Kidney (tissue), 14 donors: ENCODE data around the gene RASL10B. TPM values are rescaled to one million over a fixed set of nuclear protein-coding genes. Genes with fewer than 3 reads are reported as not detected.

ENCODE experiments used
- DNase-seq, 5 donors: peaks; one replicate each; pipeline ENCODE4 v3.0.0-alpha.2; 2013 to 2020
- FAIRE-seq: peaks from 2 replicates; lab custom pipeline; 2012; peaks lifted over from hg19 to GRCh38; lab: Jason Lieb, UNC
- H3K27ac ChIP-seq, 2 donors: one replicate each; pipeline ENCODE4 v1.7.0; 2013; ENCODE audit warnings: low read depth in 2 of 2, low read length in 2 of 2, inconsistent platforms in 1 of 2
- H3K27me3 ChIP-seq: one replicate; pipeline ENCODE4 v1.7.1; 2013; ENCODE audit warnings: low read length, inconsistent platforms; ENCODE audit not compliant: control insufficient read depth, insufficient read depth
- H3K36me3 ChIP-seq, 3 donors: one replicate each; pipeline versions ENCODE4 v1.7.0 to v1.7.1; 2013; ENCODE audit warnings: low read length in 3 of 3, control low read depth in 1 of 3, inconsistent platforms in 1 of 3; ENCODE audit not compliant: insufficient read depth in 3 of 3, control insufficient read depth in 2 of 3
- H3K4me1 ChIP-seq, 3 donors: one replicate each; pipeline versions ENCODE4 v1.7.0 to v1.7.1; 2013; ENCODE audit warnings: low read length in 3 of 3, inconsistent platforms in 1 of 3, low read depth in 1 of 3; ENCODE audit not compliant: control insufficient read depth in 2 of 3, insufficient read depth in 2 of 3
- H3K4me3 ChIP-seq, 3 donors: one replicate each; pipeline versions ENCODE4 v1.7.0 to v1.8.1; 2013; ENCODE audit warnings: low read length in 3 of 3, control low read depth in 1 of 3, inconsistent platforms in 1 of 3
- H3K9ac ChIP-seq, 3 donors: one replicate each; pipeline versions ENCODE4 v1.7.0 to v1.7.1; 2013; ENCODE audit warnings: low read length in 3 of 3, control low read depth in 1 of 3, inconsistent platforms in 1 of 3
- H3K9me3 ChIP-seq, 3 donors: one replicate each; pipeline versions ENCODE4 v1.7.0 to v1.7.1; 2013; ENCODE audit warnings: low read length in 3 of 3, control low read depth in 1 of 3, inconsistent platforms in 1 of 3; ENCODE audit not compliant: control insufficient read depth in 2 of 3, insufficient read depth in 1 of 3
- intact Hi-C: fragments of 100-400 bp; cut with DNase I; formaldehyde crosslinking; loops from one replicate; pipeline ENCODE4 v1.11.1; 2022
- polyA plus RNA-seq: library from polyadenylated mRNA; stranded (reverse); fragments of 350-450 nt; fragmentation: Illumina TruSeq; extraction: RNeasy Lipid Tissue Mini Kit (QIAGEN cat#74804); gene quantifications from one replicate; pipeline ENCODE4 v1.2.3, GENCODE V29; 2014; ENCODE audit warnings: low read depth, low replicate concordance; ENCODE audit not compliant: insufficient read depth
- total RNA-seq: library from RNA; stranded (reverse); fragmentation: NEBNext Ultra II Directional; extraction: Animal tissue kit (Norgen Biotek cat#: 25700); gene quantifications from one replicate; pipeline ENCODE4 v1.2.1, GENCODE V29; 2021
- TF ChIP-seq, protein P1 (sequence below): IDR thresholded peaks from 3 replicates; pipeline ENCODE4 v1.5.1; 2012; ENCODE audit warnings: mild to moderate bottlenecking, moderate library complexity, borderline replicate concordance; ENCODE audit not compliant: insufficient read depth; ENCODE audit errors: extremely low read depth
- donor health status: control.
- donor health status: control.
- donor health status: control.
- donor health status: control.
- donor health status: control.
- donor health status: DM: yes; HTN: yes; CAD: no.
- donor health status: Normal renal cell carcinoma (clear cell type).

RASL10B gene
- total and polyA plus RNA-seq, 2 donors from 2014 or later: 1.5 to 2.4 TPM

DNA sequence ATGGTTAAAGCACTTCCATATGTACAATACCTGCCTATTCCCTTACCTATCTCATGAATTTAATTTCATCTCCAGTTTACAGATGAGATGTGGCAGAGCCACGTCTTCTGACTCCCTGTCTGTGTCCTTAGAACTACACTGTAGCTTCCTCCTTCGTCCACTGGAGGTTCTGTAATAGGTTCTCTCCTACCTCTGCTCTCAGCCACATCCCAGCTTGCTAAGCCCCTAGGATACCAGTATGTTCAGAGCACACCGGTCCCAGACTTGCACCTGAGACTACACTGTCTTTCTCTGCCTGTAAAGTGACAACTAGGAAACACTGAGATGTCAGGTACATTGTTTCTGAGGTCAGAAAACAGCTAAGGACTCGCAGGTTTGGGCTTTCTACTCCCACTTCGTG lies 3.8 kb upstream of the RASL10B start:
- no peak overlapping the region for H3K27ac ChIP-seq
- intact Hi-C loops: no loop called here
- no peaks in the 10 kb centered on the region for H3K27me3 ChIP-seq
- H3K4me1 ChIP-seq: peaks cover 4 to 16% (median 13%) of the 10 kb centered on the region in 3 donors
- no peak for FAIRE-seq
- TF ChIP-seq, protein P1, sequence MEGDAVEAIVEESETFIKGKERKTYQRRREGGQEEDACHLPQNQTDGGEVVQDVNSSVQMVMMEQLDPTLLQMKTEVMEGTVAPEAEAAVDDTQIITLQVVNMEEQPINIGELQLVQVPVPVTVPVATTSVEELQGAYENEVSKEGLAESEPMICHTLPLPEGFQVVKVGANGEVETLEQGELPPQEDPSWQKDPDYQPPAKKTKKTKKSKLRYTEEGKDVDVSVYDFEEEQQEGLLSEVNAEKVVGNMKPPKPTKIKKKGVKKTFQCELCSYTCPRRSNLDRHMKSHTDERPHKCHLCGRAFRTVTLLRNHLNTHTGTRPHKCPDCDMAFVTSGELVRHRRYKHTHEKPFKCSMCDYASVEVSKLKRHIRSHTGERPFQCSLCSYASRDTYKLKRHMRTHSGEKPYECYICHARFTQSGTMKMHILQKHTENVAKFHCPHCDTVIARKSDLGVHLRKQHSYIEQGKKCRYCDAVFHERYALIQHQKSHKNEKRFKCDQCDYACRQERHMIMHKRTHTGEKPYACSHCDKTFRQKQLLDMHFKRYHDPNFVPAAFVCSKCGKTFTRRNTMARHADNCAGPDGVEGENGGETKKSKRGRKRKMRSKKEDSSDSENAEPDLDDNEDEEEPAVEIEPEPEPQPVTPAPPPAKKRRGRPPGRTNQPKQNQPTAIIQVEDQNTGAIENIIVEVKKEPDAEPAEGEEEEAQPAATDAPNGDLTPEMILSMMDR: no peak
- DNase-seq: no peak
- no peak overlapping the region for H3K9ac ChIP-seq
- H3K4me3 ChIP-seq: no peak overlapping the region
- no peaks in the 10 kb centered on the region for H3K9me3 ChIP-seq
- peaks cover 6 to 23% (median 19%) of the 10 kb centered on the region in 3 donors for H3K36me3 ChIP-seq

DNA sequence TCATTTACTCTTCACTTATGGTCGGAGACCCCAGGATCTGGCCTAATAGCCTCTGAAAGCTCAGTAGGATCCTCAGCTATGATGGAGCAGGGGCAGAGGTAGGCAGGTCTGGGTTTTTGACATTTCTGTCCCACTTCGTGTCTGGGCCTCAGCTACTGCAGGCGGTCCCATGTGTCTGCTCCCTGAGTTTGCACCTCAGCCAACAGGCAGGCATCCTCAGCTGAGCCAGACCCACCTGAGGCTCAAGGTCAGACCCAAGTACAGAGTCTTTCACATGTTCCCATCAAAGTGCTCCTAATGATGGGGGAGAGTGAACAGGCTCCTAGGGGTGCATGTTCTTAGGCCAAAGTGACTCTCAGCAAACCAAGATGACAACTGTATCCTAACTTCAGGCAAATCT lies 2.9 kb upstream of the RASL10B start:
- DNase-seq (no peak), FAIRE-seq (no peak)
- peaks cover 4 to 16% (median 13%) of the 10 kb centered on the region in 3 donors for H3K4me1 ChIP-seq
- H3K27me3 ChIP-seq: no peaks in the 10 kb centered on the region
- TF ChIP-seq, protein P1: no peak
- no peaks in the 10 kb centered on the region for H3K9me3 ChIP-seq
- H3K27ac ChIP-seq: no peak overlapping the region
- H3K4me3 ChIP-seq: no peak overlapping the region
- intact Hi-C loops: no loop called here
- H3K9ac ChIP-seq: no peak overlapping the region
- peaks cover 6 to 23% (median 14%) of the 10 kb centered on the region in 3 donors for H3K36me3 ChIP-seq

DNA sequence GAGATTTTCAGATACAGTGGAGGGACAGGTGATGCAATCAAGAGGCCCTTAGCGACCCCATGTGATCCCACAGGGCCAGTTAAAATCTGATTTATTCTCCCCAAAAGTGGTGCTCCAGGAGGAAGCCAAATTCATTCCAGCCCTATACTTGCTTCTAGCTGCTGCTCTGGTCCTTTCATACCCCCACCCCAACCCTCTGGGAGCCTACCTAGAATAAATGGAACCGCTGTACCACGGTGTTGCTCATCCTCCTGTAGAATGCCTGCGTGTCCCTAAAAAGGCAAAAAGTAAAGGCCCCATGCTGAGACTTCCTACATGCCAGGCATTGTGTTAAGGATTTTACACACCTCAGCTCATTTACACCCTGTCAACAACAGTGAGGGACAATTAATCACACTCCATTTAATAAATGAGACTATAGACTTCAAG lies 2.0 kb upstream of the RASL10B start:
- no peaks in the 10 kb centered on the region for H3K9me3 ChIP-seq
- H3K27me3 ChIP-seq: no peaks in the 10 kb centered on the region
- peaks cover 4 to 16% (median 13%) of the 10 kb centered on the region in 3 donors for H3K4me1 ChIP-seq
- intact Hi-C loops: no loop called here
- no peak for FAIRE-seq
- peaks cover 6 to 14% (median 7%) of the 10 kb centered on the region in 3 donors for H3K36me3 ChIP-seq
- TF ChIP-seq, protein P1: no peak
- H3K9ac ChIP-seq: no peak overlapping the region
- no peak overlapping the region for H3K4me3 ChIP-seq
- H3K27ac ChIP-seq: no peak overlapping the region
- DNase-seq: no peak
